ENCODE results near the gene ABHD10.
"Not testable (repeated sequence)": the region's sequence is repeated elsewhere in the genome, so short reads cannot be mapped to it uniquely, and the experiment has no call there.

ABHD10 gene

DNA sequence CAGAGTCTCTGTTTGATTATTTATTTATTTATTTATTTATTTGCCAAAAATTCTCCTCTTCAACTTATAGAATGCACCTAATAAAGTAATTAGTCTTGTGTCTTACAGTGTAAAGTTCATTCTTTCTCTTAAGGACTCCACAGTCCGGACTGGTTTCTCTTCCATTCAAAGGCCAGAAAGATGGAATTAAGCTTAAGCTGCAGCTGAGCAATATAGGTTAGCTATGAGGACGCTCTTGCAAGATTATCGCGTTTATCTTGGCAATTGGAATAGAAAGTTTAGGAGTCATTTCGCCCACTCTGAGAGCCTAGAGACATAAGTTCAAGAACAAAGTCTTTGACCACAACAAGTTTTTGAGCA lies 34.9 kb downstream of the ABHD10 start:
- ATAC-seq (ENCODE audit: low read depth), result no peak
- no peaks in the 10 kb centered on the region for H3K27me3 Mint-ChIP-seq
- no peak overlapping the region for H3K4me3 Mint-ChIP-seq
- H3K36me3 Mint-ChIP-seq, result no peaks in the 10 kb centered on the region
- H3K27ac Mint-ChIP-seq, result no peak overlapping the region
- no peaks in the 10 kb centered on the region for H3K9me3 Mint-ChIP-seq
- peaks cover 13% of the 10 kb centered on the region for H3K4me1 Mint-ChIP-seq
- DNase-seq (ENCODE audit: low spot score in 2 of 2), result no peak

DNA sequence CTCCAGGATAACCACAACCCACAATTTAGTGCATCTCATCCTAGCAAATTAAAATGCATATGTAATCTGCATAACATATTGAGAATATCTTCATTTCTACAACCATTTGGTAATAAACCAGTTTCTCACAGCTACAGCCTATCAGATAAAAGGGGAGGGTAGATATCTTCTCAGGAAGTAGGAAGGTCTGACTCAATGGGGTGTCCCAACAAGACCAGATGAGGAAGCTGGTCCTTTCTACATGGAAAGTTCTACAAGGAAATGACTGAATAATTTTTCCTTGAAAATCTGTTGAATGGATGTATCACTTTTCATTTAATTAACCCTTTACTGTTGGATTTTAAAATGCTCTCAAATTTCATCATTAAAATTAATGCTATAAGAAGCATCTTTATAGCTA lies 38.3 kb downstream of the ABHD10 start:
- Mint-ChIP-seq H3K36me3 (no peaks in the 10 kb centered on the region), H3K4me3 (no peak overlapping the region), H3K27ac (no peak overlapping the region), H3K9me3 (no peaks in the 10 kb centered on the region), H3K4me1 (peaks cover 9% of the 10 kb centered on the region), H3K27me3 (no peaks in the 10 kb centered on the region)
- ATAC-seq (ENCODE audit: low read depth) (no peak), DNase-seq (ENCODE audit: low spot score in 2 of 2) (no peak)

DNA sequence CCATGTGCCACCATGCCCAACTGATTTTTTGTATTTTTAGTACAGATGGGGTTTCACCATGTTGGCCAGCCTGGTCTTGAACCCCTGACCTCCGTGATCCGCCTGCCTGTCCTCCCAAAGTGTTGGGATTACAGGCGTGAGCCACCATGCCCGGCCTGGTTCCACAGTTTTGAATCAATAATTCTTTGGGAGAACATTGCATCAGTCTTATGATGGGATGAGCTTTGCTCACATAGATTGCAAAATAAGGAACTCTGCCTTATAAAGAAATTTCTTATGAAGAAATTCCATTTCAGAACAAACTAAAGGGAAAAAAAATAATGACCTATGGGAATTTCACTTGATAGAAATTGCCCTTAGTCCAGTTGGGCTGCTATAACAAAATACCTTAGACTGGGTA lies 39.9 kb downstream of the ABHD10 start:
- Mint-ChIP-seq H3K27me3 (no peaks in the 10 kb centered on the region), H3K4me1 (peaks cover 3% of the 10 kb centered on the region), H3K27ac (no peak overlapping the region), H3K4me3 (no peak overlapping the region), H3K9me3 (no peaks in the 10 kb centered on the region), H3K36me3 (no peaks in the 10 kb centered on the region)
- ATAC-seq (ENCODE audit: low read depth) (no peak), DNase-seq (ENCODE audit: low spot score in 2 of 2) (no peak)

DNA sequence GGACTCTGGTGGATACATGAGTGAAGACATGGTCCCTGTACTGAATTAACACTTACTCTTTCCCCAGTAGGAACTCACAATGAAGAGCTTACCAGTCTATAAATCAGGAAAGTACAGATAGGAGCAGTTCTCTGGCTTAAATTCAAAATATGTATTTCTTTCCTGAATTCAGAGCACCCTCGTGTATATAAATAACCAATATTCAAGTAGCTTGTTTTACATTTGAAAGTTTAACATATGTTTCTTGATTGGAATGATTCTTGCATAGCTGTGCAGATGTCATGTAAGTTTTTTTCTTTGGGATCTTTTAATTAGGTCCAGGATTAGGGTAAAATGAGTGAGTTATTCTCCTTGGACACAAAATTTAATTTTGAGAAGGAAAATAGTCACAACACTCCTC lies 40.9 kb downstream of the ABHD10 start:
- Mint-ChIP-seq H3K9me3 (no peaks in the 10 kb centered on the region), H3K4me1 (no peaks in the 10 kb centered on the region), H3K4me3 (no peak overlapping the region), H3K36me3 (no peaks in the 10 kb centered on the region), H3K27me3 (no peaks in the 10 kb centered on the region), H3K27ac (no peak overlapping the region)
- ATAC-seq (ENCODE audit: low read depth) (no peak), DNase-seq (ENCODE audit: low spot score in 2 of 2) (no peak)

DNA sequence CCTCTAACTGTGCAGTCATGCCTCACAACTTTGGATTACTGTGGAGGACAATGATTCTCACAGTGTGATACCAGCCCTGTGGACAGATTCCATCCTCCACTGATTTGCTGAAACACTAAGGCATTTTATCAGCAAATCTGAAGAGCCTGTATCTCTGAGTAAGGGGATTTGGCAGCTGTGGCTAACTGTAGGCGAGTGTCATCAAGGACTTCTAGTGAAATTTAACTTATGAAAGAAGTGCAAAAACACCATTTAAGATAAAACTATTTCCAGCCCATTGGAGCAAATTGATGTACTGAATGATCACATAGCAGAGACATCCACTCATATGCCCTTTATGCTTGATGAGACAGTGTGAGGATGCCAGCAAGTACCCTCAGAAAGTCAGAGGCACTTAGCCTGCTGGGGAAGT lies 41.9 kb downstream of the ABHD10 start:
- Mint-ChIP-seq H3K4me1 (no peaks in the 10 kb centered on the region), H3K36me3 (no peaks in the 10 kb centered on the region)

DNA sequence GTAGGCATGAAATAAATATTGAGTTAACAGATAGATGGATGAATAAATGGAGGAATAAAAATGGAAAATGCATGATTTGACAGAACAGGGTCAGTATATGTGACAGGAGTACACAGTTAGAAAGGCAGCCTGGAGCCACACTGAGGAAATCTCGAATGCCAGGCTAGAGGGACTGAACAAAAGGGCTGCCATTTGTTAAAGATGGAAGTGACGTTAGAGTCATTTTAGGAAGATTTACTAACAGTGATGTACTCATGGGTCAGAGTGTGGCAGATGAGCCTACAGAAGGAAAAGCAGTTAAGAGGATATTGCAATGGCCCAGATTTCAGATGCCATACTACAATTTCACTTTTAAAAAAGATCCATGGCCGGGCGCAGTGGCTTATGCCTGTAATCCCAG lies 48.3 kb downstream of the ABHD10 start:
- Mint-ChIP-seq H3K4me1 (no peaks in the 10 kb centered on the region), H3K27me3 (peaks cover 6% of the 10 kb centered on the region), H3K27ac (no peak overlapping the region), H3K4me3 (no peak overlapping the region), H3K36me3 (no peaks in the 10 kb centered on the region), H3K9me3 (no peaks in the 10 kb centered on the region)
- no peak for DNase-seq (ENCODE audit: low spot score in 2 of 2)
- no peak for ATAC-seq (ENCODE audit: low read depth)

More for the DNA sequence above, 41.9 kb downstream of the ABHD10 start:
- Mint-ChIP-seq H3K27me3 (no peaks in the 10 kb centered on the region), H3K4me3 (no peak overlapping the region), H3K27ac (no peak overlapping the region), H3K9me3 (no peaks in the 10 kb centered on the region)
- DNase-seq (ENCODE audit: low spot score in 2 of 2), result no peak
- ATAC-seq (ENCODE audit: low read depth), result no peak

DNA sequence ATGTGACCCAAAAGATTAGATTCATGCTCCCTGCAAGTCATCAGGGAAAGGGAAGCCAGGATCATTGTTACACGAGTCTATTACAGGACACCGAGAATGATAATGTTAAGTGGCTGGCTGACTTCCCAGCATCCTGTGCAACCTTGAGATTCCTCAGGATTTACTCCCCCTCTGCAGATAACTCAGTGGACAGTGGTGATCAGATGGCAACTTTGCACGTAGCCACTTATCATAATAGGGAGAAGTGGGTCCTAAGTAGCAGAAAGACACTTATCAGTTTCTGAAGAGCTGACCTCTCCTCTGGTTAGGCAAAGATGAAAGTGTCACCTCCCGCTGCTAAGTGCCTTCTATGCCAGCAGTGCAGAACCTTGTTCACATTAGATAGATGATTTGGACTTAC lies 49.0 kb downstream of the ABHD10 start:
- peaks cover 8% of the 10 kb centered on the region for H3K27me3 Mint-ChIP-seq
- H3K9me3 Mint-ChIP-seq, result no peaks in the 10 kb centered on the region
- H3K36me3 Mint-ChIP-seq, result no peaks in the 10 kb centered on the region
- H3K4me3 Mint-ChIP-seq, result no peak overlapping the region
- ATAC-seq (ENCODE audit: low read depth), result no peak
- H3K27ac Mint-ChIP-seq, result no peak overlapping the region
- no peak for DNase-seq (ENCODE audit: low spot score in 2 of 2)
- no peaks in the 10 kb centered on the region for H3K4me1 Mint-ChIP-seq

DNA sequence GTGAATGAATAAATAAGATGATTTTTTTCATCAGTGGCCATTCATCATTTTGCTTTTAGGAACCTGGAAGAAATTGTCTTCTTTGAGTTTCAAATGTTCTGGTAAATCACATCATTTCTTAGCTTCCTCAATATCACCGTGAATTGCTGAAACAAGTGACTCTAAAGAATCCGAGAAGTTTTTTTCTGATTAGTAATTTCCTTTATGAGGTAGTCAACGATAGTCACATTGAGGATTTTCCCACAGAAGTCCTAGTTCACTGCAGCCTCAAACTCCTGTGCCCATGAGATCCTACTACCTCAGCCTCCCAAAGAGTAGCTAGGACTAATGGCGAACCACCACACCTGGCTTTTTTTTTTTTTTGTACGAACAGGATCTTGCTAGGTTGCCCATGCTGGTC lies 52.1 kb downstream of the ABHD10 start:
- peaks cover 1% of the 10 kb centered on the region for H3K9me3 Mint-ChIP-seq
- H3K4me1 Mint-ChIP-seq, result no peaks in the 10 kb centered on the region
- no peak for ATAC-seq (ENCODE audit: low read depth)

DNA sequence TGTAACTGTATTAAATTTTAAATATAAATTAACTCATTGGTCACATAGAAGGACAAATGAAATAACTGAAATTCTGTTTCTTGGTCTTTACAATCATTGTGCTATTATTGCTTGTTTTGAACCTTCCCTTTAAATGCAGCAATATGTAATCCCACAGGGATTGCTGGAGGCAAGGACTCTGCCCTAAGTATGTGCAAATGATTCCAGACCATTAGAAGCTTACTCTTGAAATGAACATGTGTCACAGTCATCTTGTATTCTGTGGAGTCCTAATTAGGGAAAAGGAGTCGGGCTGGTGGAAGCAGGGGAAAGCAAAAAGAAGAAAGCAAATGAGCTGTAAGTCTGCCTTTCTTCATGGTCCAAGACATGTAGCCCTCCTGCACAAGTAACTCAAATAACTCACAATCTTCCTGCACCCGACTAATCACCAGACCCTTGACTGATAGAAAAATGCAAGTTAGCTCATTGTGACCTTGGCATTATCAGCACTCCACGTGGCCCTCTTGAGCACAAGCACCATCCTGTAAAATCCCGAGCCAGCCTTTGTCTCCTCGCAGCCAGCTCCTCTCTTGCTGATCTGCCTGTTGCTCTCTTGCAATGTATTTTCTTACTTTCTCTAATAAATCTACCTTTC lies 53.4 kb downstream of the ABHD10 start:
- peaks cover 1% of the 10 kb centered on the region for H3K9me3 Mint-ChIP-seq

More for the DNA sequence above, 52.1 kb downstream of the ABHD10 start:
- peaks cover 10% of the 10 kb centered on the region for H3K27me3 Mint-ChIP-seq
- no peak for DNase-seq (ENCODE audit: low spot score in 2 of 2)
- H3K4me3 Mint-ChIP-seq, result no peak overlapping the region
- no peak overlapping the region for H3K27ac Mint-ChIP-seq
- H3K36me3 Mint-ChIP-seq, result peaks cover 2% of the 10 kb centered on the region

DNA sequence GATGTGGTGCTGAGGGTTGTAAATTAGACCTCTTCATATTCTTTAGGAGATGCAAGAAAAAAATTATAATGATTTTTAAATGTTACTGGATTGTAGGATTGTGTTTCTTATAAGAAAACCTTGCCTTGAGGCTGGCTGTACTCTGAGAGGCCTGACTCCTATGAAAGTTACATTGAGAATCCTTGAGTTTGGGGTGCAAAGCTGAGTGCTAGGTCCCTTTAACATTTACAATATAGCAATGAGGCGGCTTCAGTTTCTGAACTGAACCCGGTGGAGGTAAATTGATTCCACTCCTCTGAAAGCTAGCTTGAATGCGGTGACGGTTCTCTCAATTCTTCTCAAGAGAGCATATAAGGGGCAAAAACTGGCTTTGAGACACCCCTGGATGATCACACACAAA lies 55.6 kb downstream of the ABHD10 start, which contains the start of gene TMPRSS7:
Gene TMPRSS7, plus strand, starts transcription at position 301 of the 400 bp plus-strand sequence. CDS start 110 bp downstream, outside the sequence.
- Mint-ChIP-seq H3K4me1 (peaks cover 4% of the 10 kb centered on the region), H3K27ac (no peak within 1 kb of the TSS), H3K27me3 (peaks cover 3% of the 10 kb centered on the region), H3K4me3 (no peak within 1 kb of the TSS), H3K36me3 (peaks cover 2% of the 10 kb centered on the region), H3K9me3 (peaks cover 1% of the 10 kb centered on the region)
- DNase-seq (ENCODE audit: low spot score in 2 of 2) (no peak), ATAC-seq (ENCODE audit: low read depth) (no peak)

More for the DNA sequence above, 53.4 kb downstream of the ABHD10 start:
- Mint-ChIP-seq H3K4me1 (no peaks in the 10 kb centered on the region), H3K27ac (no peak overlapping the region), H3K27me3 (peaks cover 4% of the 10 kb centered on the region), H3K4me3 (no peak overlapping the region), H3K36me3 (peaks cover 2% of the 10 kb centered on the region)
- no peak for ATAC-seq (ENCODE audit: low read depth)
- no peak for DNase-seq (ENCODE audit: low spot score in 2 of 2)

DNA sequence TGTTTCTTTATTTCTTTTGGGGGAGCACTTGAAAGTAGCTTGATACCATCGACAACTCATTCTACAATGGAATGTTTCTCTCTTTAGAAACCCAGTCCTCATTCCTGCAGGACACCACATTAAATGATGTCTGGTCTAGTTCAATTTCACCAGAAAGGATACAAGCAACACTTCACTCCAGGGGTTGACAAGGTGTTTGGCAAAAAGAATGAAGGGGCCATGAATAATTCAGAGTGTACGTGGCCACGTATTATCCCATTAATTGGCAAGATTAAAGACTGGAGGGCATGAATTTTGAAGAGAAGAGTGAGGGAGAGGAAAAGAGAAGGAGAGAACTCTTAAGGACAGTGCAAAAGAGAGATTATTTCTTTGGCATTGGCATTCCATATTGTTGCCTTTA lies 56.4 kb downstream of the ABHD10 start:
- no peak for DNase-seq (ENCODE audit: low spot score in 2 of 2)
- Mint-ChIP-seq H3K4me3 (no peak overlapping the region), H3K27ac (no peak overlapping the region), H3K4me1 (peaks cover 4% of the 10 kb centered on the region), H3K27me3 (peaks cover 3% of the 10 kb centered on the region), H3K9me3 (peaks cover 1% of the 10 kb centered on the region), H3K36me3 (peaks cover 2% of the 10 kb centered on the region)
- no peak for ATAC-seq (ENCODE audit: low read depth)

DNA sequence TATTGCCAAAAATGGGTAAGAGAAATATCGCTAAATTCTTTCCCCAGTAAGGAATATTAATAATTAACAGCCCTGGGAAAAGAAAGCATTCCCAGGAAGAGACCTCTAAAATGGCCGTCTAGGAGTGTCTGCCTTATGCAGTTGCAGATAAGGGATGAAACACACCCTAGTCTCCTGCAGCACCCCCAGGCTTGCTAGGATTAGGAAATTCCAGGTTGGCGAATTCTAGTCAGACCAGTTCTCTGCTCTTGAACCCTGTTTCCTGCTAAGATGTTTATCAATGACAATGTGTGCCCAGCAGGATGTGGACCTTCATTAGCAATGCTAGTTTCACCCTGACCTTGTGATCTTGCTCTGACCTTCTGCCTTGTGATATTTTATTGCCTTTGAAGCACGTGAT lies 58.4 kb downstream of the ABHD10 start:
- H3K4me1 Mint-ChIP-seq; H3K27ac Mint-ChIP-seq; ATAC-seq (ENCODE audit: low read depth); H3K4me3 Mint-ChIP-seq; DNase-seq (ENCODE audit: low spot score in 2 of 2); H3K36me3 Mint-ChIP-seq; H3K27me3 Mint-ChIP-seq; H3K9me3 Mint-ChIP-seq: not testable (repeated sequence)

DNA sequence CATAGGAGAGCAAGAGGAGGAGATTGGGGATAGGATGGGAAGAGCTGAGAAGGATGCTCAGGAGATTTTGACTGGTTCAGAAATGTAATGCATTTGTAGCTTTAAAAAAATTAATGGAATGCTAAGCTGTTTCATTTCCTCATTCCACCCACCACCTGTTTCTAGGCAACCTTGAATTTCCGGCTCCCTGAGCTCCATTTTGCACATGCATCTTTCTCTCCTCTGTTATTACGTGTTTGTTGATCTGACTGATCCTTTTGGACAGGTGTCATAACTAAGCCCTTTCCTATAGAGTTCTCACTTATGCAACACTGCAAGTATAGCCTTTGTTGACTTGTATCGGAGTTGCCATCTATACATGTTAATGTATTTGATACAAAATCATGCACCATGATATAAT lies 60.0 kb downstream of the ABHD10 start:
- Mint-ChIP-seq H3K4me1 (peaks cover 4% of the 10 kb centered on the region), H3K27me3 (peaks cover 2% of the 10 kb centered on the region), H3K4me3 (no peak overlapping the region), H3K9me3 (no peaks in the 10 kb centered on the region), H3K36me3 (no peaks in the 10 kb centered on the region), H3K27ac (no peak overlapping the region)
- ATAC-seq (ENCODE audit: low read depth) (peak; percentile 78), DNase-seq (ENCODE audit: low spot score in 2 of 2) (no peak)

DNA sequence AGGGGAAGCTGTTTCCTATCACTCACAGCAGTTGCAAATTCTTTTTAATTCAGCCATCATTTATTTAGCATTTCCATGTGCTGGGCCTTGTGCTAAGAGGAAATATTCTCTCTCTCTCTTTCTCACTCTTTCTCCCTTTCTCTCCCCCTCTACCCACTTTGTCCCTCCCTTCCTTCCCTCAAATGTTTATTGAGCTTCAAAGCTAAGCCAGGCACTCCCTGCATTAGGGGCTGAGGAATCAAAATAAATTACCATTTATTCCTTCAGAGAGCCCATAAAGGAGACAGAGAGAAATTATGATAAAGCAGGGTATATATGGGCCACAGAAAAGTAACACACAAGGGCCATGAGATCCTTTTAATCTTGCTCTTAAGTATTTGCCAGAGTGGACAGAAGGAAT lies 62.5 kb downstream of the ABHD10 start:
- ATAC-seq (ENCODE audit: low read depth) (no peak), DNase-seq (ENCODE audit: low spot score in 2 of 2) (no peak)
- H3K27ac Mint-ChIP-seq, result no peak overlapping the region
- H3K36me3 Mint-ChIP-seq, result no peaks in the 10 kb centered on the region
- no peaks in the 10 kb centered on the region for H3K27me3 Mint-ChIP-seq
- H3K4me3 Mint-ChIP-seq, result no peak overlapping the region
- no peaks in the 10 kb centered on the region for H3K9me3 Mint-ChIP-seq
- H3K4me1 Mint-ChIP-seq, result peaks cover 4% of the 10 kb centered on the region

DNA sequence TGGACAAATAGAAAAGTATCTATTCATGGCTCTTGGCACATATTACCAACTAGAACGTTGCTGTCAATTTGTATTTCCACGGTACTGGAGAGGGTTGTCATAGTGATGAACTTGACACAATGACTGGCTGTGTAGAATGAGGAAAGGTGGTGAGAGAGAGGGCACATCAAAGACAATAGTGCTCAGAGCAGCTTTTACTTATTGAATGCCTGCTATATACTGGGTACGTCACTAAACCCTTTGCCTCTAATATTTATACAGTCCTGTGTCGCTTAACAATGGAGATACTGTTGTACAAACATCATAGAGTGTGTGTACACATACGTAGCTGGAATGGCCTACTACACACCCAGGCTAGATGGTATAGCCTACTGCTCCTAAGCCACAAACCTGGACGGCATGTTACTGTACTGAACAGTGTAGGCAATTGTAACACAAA lies 64.0 kb downstream of the ABHD10 start:
- H3K4me1 Mint-ChIP-seq, result peaks cover 4% of the 10 kb centered on the region
- no peak overlapping the region for H3K27ac Mint-ChIP-seq
- H3K36me3 Mint-ChIP-seq, result no peaks in the 10 kb centered on the region
- no peaks in the 10 kb centered on the region for H3K9me3 Mint-ChIP-seq
- no peaks in the 10 kb centered on the region for H3K27me3 Mint-ChIP-seq
- DNase-seq (ENCODE audit: low spot score in 2 of 2), result no peak
- no peak overlapping the region for H3K4me3 Mint-ChIP-seq
- ATAC-seq (ENCODE audit: low read depth), result no peak

Measured in memory B cell (primary cell).